H9 (cell line): ENCODE measurements around the gene EFCAB6. TPM values are rescaled to one million over a fixed set of nuclear protein-coding genes. Genes with fewer than 3 reads are reported as not detected.

Source experiments
- DNase-seq: peaks from one replicate; pipeline ENCODE4 v3.0.0-alpha.2; 2017
- H2AFZ ChIP-seq: one replicate; pipeline ENCODE4 v1.6.1; 2013; ENCODE audit warnings: mild to moderate bottlenecking, low read length, control low read depth, moderate library complexity
- H2AK5ac ChIP-seq: 2 replicates; pipeline ENCODE4 v1.6.1; 2013; ENCODE audit warnings: low read length, control low read depth, mixed read lengths; ENCODE audit not compliant: insufficient read length
- H2BK120ac ChIP-seq: one replicate; pipeline ENCODE4 v1.6.1; 2013; ENCODE audit warnings: low read depth, mild to moderate bottlenecking, low read length, control low read depth, inconsistent platforms; ENCODE audit not compliant: poor library complexity, severe bottlenecking
- H2BK12ac ChIP-seq: 2 replicates; pipeline ENCODE4 v1.6.1; 2013; ENCODE audit warnings: low read length, control low read depth, mixed read lengths, low read depth; ENCODE audit not compliant: insufficient read length
- H2BK15ac ChIP-seq: 2 replicates; pipeline ENCODE4 v1.6.1; 2013; ENCODE audit warnings: low read depth, low read length, control low read depth
- H2BK20ac ChIP-seq: one replicate; pipeline ENCODE4 v1.6.1; 2013; ENCODE audit warnings: low read depth, mild to moderate bottlenecking, low read length, control low read depth, inconsistent platforms; ENCODE audit not compliant: poor library complexity, severe bottlenecking
- H2BK5ac ChIP-seq: 2 replicates; pipeline ENCODE4 v1.6.1; 2013; ENCODE audit warnings: low read length, control low read depth, mixed read lengths; ENCODE audit not compliant: insufficient read length
- H3K14ac ChIP-seq: 2 replicates; pipeline ENCODE4 v1.6.1; 2013; ENCODE audit warnings: low read length, control low read depth; ENCODE audit not compliant: insufficient read depth
- H3K18ac ChIP-seq: 2 replicates; pipeline ENCODE4 v1.6.1; 2013; ENCODE audit warnings: low read depth, mild to moderate bottlenecking, mixed read lengths, low read length, control low read depth; ENCODE audit not compliant: insufficient read length
- H3K23ac ChIP-seq: 2 replicates; pipeline ENCODE4 v1.6.1; 2013; ENCODE audit warnings: low read length, control low read depth, mixed read lengths, low read depth; ENCODE audit not compliant: insufficient read length
- H3K23me2 ChIP-seq: 2 replicates; pipeline ENCODE4 v1.6.1; 2013; ENCODE audit warnings: low read depth, mild to moderate bottlenecking, mixed read lengths, low read length, control low read depth; ENCODE audit not compliant: insufficient read length, poor library complexity, severe bottlenecking
- H3K27ac ChIP-seq: 2 replicates; pipeline ENCODE4 v1.5.1; 2013; ENCODE audit warnings: low read length, control low read depth, mixed read lengths, low read depth; ENCODE audit not compliant: insufficient read length
- H3K27me3 ChIP-seq: 2 replicates; pipeline ENCODE4 v1.6.1; 2013; ENCODE audit warnings: low read length, control low read depth, inconsistent platforms; ENCODE audit not compliant: insufficient read depth
- H3K4ac ChIP-seq: 2 replicates; pipeline ENCODE4 v1.6.1; 2013; ENCODE audit warnings: low read depth, mild to moderate bottlenecking, control low read depth, inconsistent platforms, low read length, moderate library complexity
- H3K4me1 ChIP-seq: 2 replicates; pipeline ENCODE4 v1.6.1; 2013; ENCODE audit warnings: low read length, control low read depth, inconsistent platforms; ENCODE audit not compliant: insufficient read depth
- H3K4me2 ChIP-seq: 2 replicates; pipeline ENCODE4 v1.6.1; 2013; ENCODE audit warnings: low read length, control low read depth, mixed read lengths; ENCODE audit not compliant: insufficient read length, insufficient read depth
- H3K56ac ChIP-seq: 2 replicates; pipeline ENCODE4 v1.6.1; 2013; ENCODE audit warnings: low read depth, mild to moderate bottlenecking, mixed read lengths, low read length, control low read depth; ENCODE audit not compliant: insufficient read length
- H3K79me1 ChIP-seq: 2 replicates; pipeline ENCODE4 v1.6.1; 2013; ENCODE audit warnings: low read depth, mild to moderate bottlenecking, moderate library complexity, low read length, control low read depth, inconsistent platforms; ENCODE audit not compliant: insufficient read depth, poor library complexity, severe bottlenecking
- H3K79me2 ChIP-seq: 2 replicates; pipeline ENCODE4 v1.6.1; 2013; ENCODE audit warnings: low read length, control low read depth, inconsistent platforms; ENCODE audit not compliant: insufficient read depth
- H3K9ac ChIP-seq: 2 replicates; pipeline ENCODE4 v1.6.1; 2013; ENCODE audit warnings: low read length, control low read depth, mixed read lengths; ENCODE audit not compliant: insufficient read length; ENCODE audit errors: extremely low read depth
- H3K9me3 ChIP-seq: one replicate; pipeline ENCODE4 v1.6.1; 2013; ENCODE audit warnings: low read depth, low read length, inconsistent platforms; ENCODE audit not compliant: control insufficient read depth
- H3T11ph ChIP-seq: one replicate; pipeline ENCODE4 v1.6.1; 2013; ENCODE audit warnings: mild to moderate bottlenecking, low read length, control low read depth, inconsistent platforms
- H4K20me1 ChIP-seq: one replicate; pipeline ENCODE4 v1.6.1; 2013; ENCODE audit not compliant: control insufficient read depth, insufficient read length, insufficient read depth
- H4K5ac ChIP-seq: 2 replicates; pipeline ENCODE4 v1.6.1; 2013; ENCODE audit warnings: low read depth, mild to moderate bottlenecking, mixed read lengths, low read length, control low read depth; ENCODE audit not compliant: insufficient read length
- H4K8ac ChIP-seq: replicated peaks from 2 replicates; pipeline ENCODE4 v1.6.1; 2013; ENCODE audit warnings: low read length, control low read depth, mixed read lengths, low read depth; ENCODE audit not compliant: insufficient read length
- H4K91ac ChIP-seq: 2 replicates; pipeline ENCODE4 v1.6.1; 2013; ENCODE audit warnings: low read depth, mild to moderate bottlenecking, moderate library complexity, mixed read lengths, low read length, control low read depth; ENCODE audit not compliant: insufficient read length
- H3K27ac Mint-ChIP-seq, 3 experiments: 2 replicates in 2 of 3; 3 replicates in 1 of 3; pipeline ENCODE4 v1.8.0; 2020 to 2021; ENCODE audit warnings: mixed read lengths in 3 of 3, mild to moderate bottlenecking in 1 of 3, moderate library complexity in 1 of 3
- H3K27me3 Mint-ChIP-seq: 2 replicates; pipeline ENCODE4 v1.8.0; 2021; ENCODE audit warnings: low read depth, mild to moderate bottlenecking, moderate library complexity, mixed read lengths
- H3K36me3 Mint-ChIP-seq, 3 experiments: 2 replicates in 2 of 3; 3 replicates in 1 of 3; pipeline ENCODE4 v1.8.0; 2020 to 2021; ENCODE audit warnings: low read depth in 3 of 3, mixed read lengths in 3 of 3; ENCODE audit not compliant: insufficient read depth in 1 of 3
- H3K4me1 Mint-ChIP-seq, 2 experiments: 2 replicates each; pipeline ENCODE4 v1.8.0; 2020; ENCODE audit warnings: mixed read lengths in 2 of 2
- H3K4me3 Mint-ChIP-seq, 2 experiments: 2 replicates in 1 of 2; 3 replicates in 1 of 2; pipeline ENCODE4 v1.8.0; 2020 to 2021; ENCODE audit warnings: mild to moderate bottlenecking in 2 of 2, mixed read lengths in 2 of 2, moderate library complexity in 1 of 2
- H3K9me3 Mint-ChIP-seq, 2 experiments: 2 replicates in 1 of 2; 3 replicates in 1 of 2; pipeline ENCODE4 v1.8.0; 2020; ENCODE audit warnings: mild to moderate bottlenecking in 2 of 2, mixed read lengths in 2 of 2, moderate library complexity in 1 of 2
- CTCF ChIP-seq: fragments of 200-600 bp; sonication (generic); conservative IDR thresholded peaks from 3 replicates; pipeline ENCODE4 v1.8.0; 2021; ENCODE audit warnings: antibody characterized with exemption, mild to moderate bottlenecking
- WGBS: extraction: QIAGEN DNeasy Blood & Tissue Kit; methylation state at CpG from one replicate; pipeline ENCODE4 v1.1.7; 2013; ENCODE audit warnings: missing lambda C conversion rate, low lambda C conversion rate, mixed read lengths; ENCODE audit not compliant: insufficient read length; ENCODE audit errors: extremely low coverage; 5-methylcytosine and 5-hydroxymethylcytosine counted together
- total RNA-seq: library from RNA; stranded (reverse); gene quantifications from 2 replicates; pipeline ENCODE4 v1.2.1, GENCODE V29; 2021

The EFCAB6 gene
- total RNA-seq, 1 experiment from 2014 or later, result 0.31 TPM

GRCh38 chr22:43682851-43683250 is 129.3 kb downstream of the EFCAB6 start:
- H2BK12ac ChIP-seq, result no peak overlapping the region
- H2BK15ac ChIP-seq, result no peak overlapping the region
- no peak overlapping the region for H2BK5ac ChIP-seq
- no peak overlapping the region for H3T11ph ChIP-seq
- no peak overlapping the region for H3K18ac ChIP-seq
- Mint-ChIP-seq H3K27ac (no peak overlapping the region), H3K36me3 (peaks cover 0 to 5% (median 2%) of the 10 kb centered on the region in 3 experiments; a peak in 2 of 7 replicates), H3K4me1 (peaks cover 12 to 17% of the 10 kb centered on the region in 2 experiments), H3K9me3 (peaks cover 5 to 6% of the 10 kb centered on the region in 2 experiments; a peak in 2 of 5 replicates), H3K4me3 (no peak overlapping the region), H3K27me3 (peaks cover 9% of the 10 kb centered on the region)
- H2BK120ac ChIP-seq, result no peak overlapping the region
- WGBS, result no CpG with 5 or more reads among the region's 6 CpGs
- H3K79me1 ChIP-seq, result no peaks in the 10 kb centered on the region
- no peak overlapping the region for H3K14ac ChIP-seq
- H3K4ac ChIP-seq, result no peak overlapping the region
- no peak overlapping the region for H4K5ac ChIP-seq
- H3K23ac ChIP-seq, result no peak overlapping the region
- no peak overlapping the region for H4K8ac ChIP-seq
- no peak overlapping the region for H3K9ac ChIP-seq
- H3K27me3 ChIP-seq, result no peaks in the 10 kb centered on the region
- H3K27ac ChIP-seq, result no peak overlapping the region
- no peak for DNase-seq
- no peak for TF ChIP-seq CTCF
- H3K9me3 ChIP-seq, result no peaks in the 10 kb centered on the region
- H4K20me1 ChIP-seq, result no peaks in the 10 kb centered on the region
- H3K4me1 ChIP-seq, result no peaks in the 10 kb centered on the region
- H3K79me2 ChIP-seq, result no peaks in the 10 kb centered on the region
- no peak overlapping the region for H2BK20ac ChIP-seq
- H3K56ac ChIP-seq, result no peak overlapping the region
- H4K91ac ChIP-seq, result no peak overlapping the region
- H3K4me2 ChIP-seq, result no peak overlapping the region
- no peak overlapping the region for H2AK5ac ChIP-seq
- no peak overlapping the region for H2AFZ ChIP-seq
- no peaks in the 10 kb centered on the region for H3K23me2 ChIP-seq
